NB4 (cell line): ENCODE results near the gene ZNF768.
A peak's percentile ranks its signal among the peaks of the same experiment; 100 is the strongest.

Experiments used
- DNase-seq: peaks from one replicate; pipeline ENCODE4 v3.0.0; 2010; ENCODE audit warnings: low read depth
- H3K4me3 ChIP-seq: one replicate; pipeline ENCODE4 v1.5.1; 2011; ENCODE audit warnings: mild to moderate bottlenecking, low read depth, low read length, moderate library complexity
- CTCF ChIP-seq: IDR thresholded peaks from one replicate; pipeline ENCODE4 v1.5.1; 2012; ENCODE audit warnings: low read depth, low read length
- MAX ChIP-seq: IDR thresholded peaks from 2 replicates; pipeline ENCODE4 v1.6.1; 2011; ENCODE audit warnings: low read depth, low read length
- MYC ChIP-seq: IDR thresholded peaks from 2 replicates; pipeline ENCODE4 v1.6.1; 2011; ENCODE audit warnings: low read depth, low read length
- POLR2A ChIP-seq: IDR thresholded peaks from 2 replicates; pipeline ENCODE4 v1.6.1; 2011; ENCODE audit warnings: mild to moderate bottlenecking; ENCODE audit not compliant: insufficient read length; ENCODE audit errors: extremely low read depth

Gene ZNF768

GRCh38 chr16:30535106-30535776, 8.9 kb upstream of the ZNF768 start:
- TF ChIP-seq MYC (peak; percentile 80), CTCF (no peak), MAX (peak; percentile 69)
- H3K4me3 ChIP-seq, result peak overlapping the region; percentile 84
- DNase-seq, result no peak

GRCh38 chr16:30534368-30535105, 8.2 kb upstream of the ZNF768 start, which contains the start of gene ZNF747:
TSS of gene ZNF747 (minus strand) at chr16:30534858. CDS start at chr16:30534679, 179 bp downstream.
- peak within 1 kb of the TSS; percentile 84 for H3K4me3 ChIP-seq
- DNase-seq, result peak; percentile 93
- TF ChIP-seq MAX (no peak), POLR2A (peak; percentile 79), MYC (no peak; the same call in 1 of the 2 replicates)

GRCh38 chr16:30533748-30534367, 7.5 kb upstream of the ZNF768 start:
- peak; percentile 57 for DNase-seq

GRCh38 chr16:30533146-30533522, 6.8 kb upstream of the ZNF768 start:
- no peak for DNase-seq
- TF ChIP-seq MYC (no peak), MAX (no peak), CTCF (no peak), POLR2A (no peak)

More at GRCh38 chr16:30533748-30534367, 7.5 kb upstream of the ZNF768 start:
- TF ChIP-seq CTCF, result peak; percentile 4
- TF ChIP-seq POLR2A, result no peak
- H3K4me3 ChIP-seq, result peak overlapping the region; percentile 84

GRCh38 chr16:30532285-30533145, 6.1 kb upstream of the ZNF768 start:
- TF ChIP-seq MYC, result no peak
- DNase-seq, result no peak
- no peak overlapping the region for H3K4me3 ChIP-seq

More at GRCh38 chr16:30533146-30533522, 6.8 kb upstream of the ZNF768 start:
- no peak overlapping the region for H3K4me3 ChIP-seq

- no peak for TF ChIP-seq CTCF
- TF ChIP-seq POLR2A, result no peak
- TF ChIP-seq MAX, result no peak
- no peak for TF ChIP-seq MYC
- H3K4me3 ChIP-seq, result no peak overlapping the region
- peak; percentile 34 for DNase-seq
Measured at GRCh38 chr16:30530163-30531037, 4.0 kb upstream of the ZNF768 start.
